T-helper 1 cell treated with Interleukin-12 subunit alpha and Interleukin-12 subunit beta and Interleukin-4 antibody, amounts not matched to agents 30 μg/mL and 1 μg/mL, for 36 hours (primary cell): ENCODE data around the gene ALDH18A1.
"Not testable (repeated sequence)": the region's sequence is repeated elsewhere in the genome, so short reads cannot be mapped to it uniquely, and the experiment has no call there.

Source experiments
- H3K27ac Mint-ChIP-seq: one replicate; pipeline ENCODE4 v1.8.0; 2021; ENCODE audit warnings: mild to moderate bottlenecking, mixed read lengths
- H3K27me3 Mint-ChIP-seq: one replicate; pipeline ENCODE4 v1.8.0; 2021; ENCODE audit warnings: low read depth, mixed read lengths
- H3K36me3 Mint-ChIP-seq: one replicate; pipeline ENCODE4 v1.8.0; 2021; ENCODE audit warnings: low read depth, mixed read lengths
- H3K4me1 Mint-ChIP-seq: one replicate; pipeline ENCODE4 v1.8.0; 2021; ENCODE audit warnings: low read depth, mixed read lengths
- H3K4me3 Mint-ChIP-seq: one replicate; pipeline ENCODE4 v1.8.0; 2021; ENCODE audit warnings: mild to moderate bottlenecking, moderate library complexity, mixed read lengths
- H3K9me3 Mint-ChIP-seq: one replicate; pipeline ENCODE4 v1.8.0; 2021; ENCODE audit warnings: mixed read lengths

Gene ALDH18A1

GRCh38 chr10:95626500-95626899 lies 30.0 kb downstream of the ALDH18A1 start:
- H3K4me1 Mint-ChIP-seq: peaks cover 4% of the 10 kb centered on the region
- H3K36me3 Mint-ChIP-seq: peaks cover 28% of the 10 kb centered on the region
- H3K27ac Mint-ChIP-seq: no peak overlapping the region
- no peaks in the 10 kb centered on the region for H3K27me3 Mint-ChIP-seq
- no peak overlapping the region for H3K4me3 Mint-ChIP-seq
- H3K9me3 Mint-ChIP-seq: no peaks in the 10 kb centered on the region

- not testable (repeated sequence) for H3K27ac Mint-ChIP-seq, H3K9me3 Mint-ChIP-seq, H3K27me3 Mint-ChIP-seq, H3K4me3 Mint-ChIP-seq, H3K4me1 Mint-ChIP-seq
- peaks cover 34% of the 10 kb centered on the region for H3K36me3 Mint-ChIP-seq
Measured at GRCh38 chr10:95620415-95620814, 36.1 kb downstream of the ALDH18A1 start.

- H3K9me3 Mint-ChIP-seq: no peaks in the 10 kb centered on the region
- no peak overlapping the region for H3K4me3 Mint-ChIP-seq
- no peak overlapping the region for H3K27ac Mint-ChIP-seq
- no peaks in the 10 kb centered on the region for H3K4me1 Mint-ChIP-seq
- H3K27me3 Mint-ChIP-seq: no peaks in the 10 kb centered on the region
- peaks cover 48% of the 10 kb centered on the region for H3K36me3 Mint-ChIP-seq
Measured at GRCh38 chr10:95618101-95618500, 38.4 kb downstream of the ALDH18A1 start.

DNA sequence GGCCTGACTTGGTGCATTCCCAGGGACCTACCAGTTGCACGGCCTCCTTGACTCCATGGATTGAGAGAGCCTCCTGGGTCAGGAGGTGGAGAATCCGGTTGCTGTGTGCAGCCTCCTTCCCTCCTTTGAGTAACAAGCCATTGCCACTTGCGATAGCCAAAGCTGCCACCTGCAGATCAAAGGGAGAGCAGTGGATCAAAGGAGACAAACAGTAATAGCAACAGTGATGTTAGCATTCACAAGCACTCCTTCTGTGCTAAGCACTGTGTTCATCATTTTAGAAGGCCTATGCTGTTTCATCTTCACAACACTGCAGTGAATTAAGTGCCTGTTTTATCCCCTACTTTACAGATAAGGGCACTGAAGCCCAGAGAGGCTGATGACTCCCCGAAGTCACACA lies 40.1 kb downstream of the ALDH18A1 start:
- Mint-ChIP-seq H3K4me1 (no peaks in the 10 kb centered on the region), H3K4me3 (no peak overlapping the region), H3K27me3 (no peaks in the 10 kb centered on the region), H3K27ac (no peak overlapping the region), H3K36me3 (peaks cover 52% of the 10 kb centered on the region), H3K9me3 (no peaks in the 10 kb centered on the region)

DNA sequence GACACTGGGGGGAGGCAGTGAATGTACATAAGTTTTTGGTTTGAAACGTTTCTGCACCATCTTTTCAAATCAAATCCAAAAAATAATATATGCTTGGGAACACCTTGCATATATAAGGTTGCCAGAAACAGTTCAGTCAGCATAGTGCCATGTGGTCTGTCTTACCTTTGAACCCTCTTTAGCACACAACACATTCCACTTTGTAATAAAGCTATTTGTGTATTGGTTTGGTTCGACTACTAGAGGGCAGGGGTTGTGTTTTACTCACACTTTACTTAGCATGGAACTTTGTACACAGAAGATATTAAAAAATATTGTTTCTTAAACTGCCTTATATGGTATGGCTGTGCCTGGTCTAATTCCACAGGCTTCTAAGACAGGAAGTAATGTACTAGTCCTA lies 43.2 kb downstream of the ALDH18A1 start:
- Mint-ChIP-seq H3K27me3 (no peaks in the 10 kb centered on the region), H3K4me3 (no peak overlapping the region), H3K9me3 (no peaks in the 10 kb centered on the region), H3K36me3 (peaks cover 44% of the 10 kb centered on the region), H3K4me1 (no peaks in the 10 kb centered on the region), H3K27ac (no peak overlapping the region)

DNA sequence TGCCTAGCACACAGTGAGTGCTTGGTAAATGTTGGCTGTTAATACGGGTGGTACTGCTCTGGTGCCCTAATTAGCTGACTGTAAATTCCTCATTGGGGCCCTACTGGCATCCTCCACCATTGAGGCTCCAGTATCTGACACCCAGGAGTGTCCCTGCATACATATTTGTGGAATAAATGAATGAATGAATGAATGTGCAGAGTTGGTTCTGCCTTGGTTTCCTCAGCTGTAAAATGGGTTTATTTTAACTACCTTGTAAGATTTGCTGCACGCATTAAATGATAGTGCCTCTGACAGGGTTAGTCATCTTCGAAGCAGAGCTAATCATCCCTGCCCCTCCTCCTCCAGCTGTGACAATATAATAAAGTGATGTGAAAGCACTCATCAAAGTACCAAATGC lies 45.8 kb downstream of the ALDH18A1 start:
- H3K36me3 Mint-ChIP-seq: peaks cover 51% of the 10 kb centered on the region
- H3K27me3 Mint-ChIP-seq: no peaks in the 10 kb centered on the region
- no peaks in the 10 kb centered on the region for H3K4me1 Mint-ChIP-seq
- H3K4me3 Mint-ChIP-seq: no peak overlapping the region
- H3K27ac Mint-ChIP-seq: no peak overlapping the region
- H3K9me3 Mint-ChIP-seq: no peaks in the 10 kb centered on the region

GRCh38 chr10:95606922-95607321 lies 49.6 kb downstream of the ALDH18A1 start:
- Mint-ChIP-seq H3K9me3 (no peaks in the 10 kb centered on the region), H3K36me3 (peaks cover 29% of the 10 kb centered on the region), H3K27ac (no peak overlapping the region), H3K4me1 (no peaks in the 10 kb centered on the region), H3K27me3 (no peaks in the 10 kb centered on the region), H3K4me3 (no peak overlapping the region)

DNA sequence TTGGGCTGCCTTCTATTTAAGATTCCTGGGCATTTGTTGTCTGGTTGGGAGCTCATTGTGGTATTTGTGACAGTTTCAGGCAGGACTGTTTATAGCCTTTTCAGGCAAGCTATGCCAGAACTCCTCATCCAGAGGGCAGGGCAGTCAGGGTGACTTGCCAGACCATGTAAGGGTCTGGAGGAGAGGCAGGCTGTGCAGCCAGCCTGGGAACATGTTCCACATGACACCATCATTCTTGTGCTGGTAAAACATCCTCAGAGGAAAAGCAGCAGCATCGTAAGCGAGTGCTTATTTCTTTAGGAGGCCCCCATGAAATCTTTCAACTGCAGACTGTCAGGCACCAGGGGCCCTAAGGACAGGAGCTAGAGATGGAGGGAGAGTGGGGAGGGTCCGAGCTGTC lies 51.3 kb downstream of the ALDH18A1 start:
- H3K27me3 Mint-ChIP-seq: no peaks in the 10 kb centered on the region
- no peaks in the 10 kb centered on the region for H3K4me1 Mint-ChIP-seq
- no peak overlapping the region for H3K27ac Mint-ChIP-seq
- no peak overlapping the region for H3K4me3 Mint-ChIP-seq
- H3K36me3 Mint-ChIP-seq: peaks cover 18% of the 10 kb centered on the region
- H3K9me3 Mint-ChIP-seq: no peaks in the 10 kb centered on the region

GRCh38 chr10:95604630-95605029 lies 51.9 kb downstream of the ALDH18A1 start:
- no peak overlapping the region for H3K27ac Mint-ChIP-seq
- H3K4me1 Mint-ChIP-seq: no peaks in the 10 kb centered on the region
- H3K4me3 Mint-ChIP-seq: no peak overlapping the region
- H3K36me3 Mint-ChIP-seq: peaks cover 17% of the 10 kb centered on the region
- no peaks in the 10 kb centered on the region for H3K9me3 Mint-ChIP-seq
- H3K27me3 Mint-ChIP-seq: no peaks in the 10 kb centered on the region

DNA sequence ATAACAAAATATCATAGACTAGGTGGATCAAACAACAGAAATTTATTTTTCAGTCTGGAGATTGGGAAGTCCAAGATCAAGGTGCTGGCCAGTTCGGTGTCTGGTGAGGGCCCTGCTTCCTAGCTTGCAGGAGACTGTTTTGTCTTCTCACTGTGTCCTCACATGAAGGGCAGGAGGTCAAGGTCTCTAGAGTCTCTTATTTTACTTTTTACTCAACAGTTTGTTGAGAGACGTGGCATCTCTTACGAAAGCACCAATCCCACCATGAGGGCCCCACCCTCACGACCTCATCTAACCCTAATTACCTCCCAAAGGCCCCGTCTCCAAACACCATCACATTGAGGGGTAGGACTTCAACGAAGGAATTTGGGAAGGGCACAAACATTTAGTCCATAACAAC lies 54.1 kb downstream of the ALDH18A1 start:
- H3K4me3 Mint-ChIP-seq: no peak overlapping the region
- H3K36me3 Mint-ChIP-seq: peaks cover 9% of the 10 kb centered on the region
- H3K27me3 Mint-ChIP-seq: no peaks in the 10 kb centered on the region
- H3K9me3 Mint-ChIP-seq: no peaks in the 10 kb centered on the region
- no peaks in the 10 kb centered on the region for H3K4me1 Mint-ChIP-seq
- no peak overlapping the region for H3K27ac Mint-ChIP-seq

- Mint-ChIP-seq H3K9me3 (no peaks in the 10 kb centered on the region), H3K27ac (no peak overlapping the region), H3K36me3 (peaks cover 4% of the 10 kb centered on the region), H3K4me3 (no peak overlapping the region), H3K27me3 (peaks cover 8% of the 10 kb centered on the region), H3K4me1 (no peaks in the 10 kb centered on the region)
Measured at GRCh38 chr10:95601116-95601719, 55.3 kb downstream of the ALDH18A1 start.

DNA sequence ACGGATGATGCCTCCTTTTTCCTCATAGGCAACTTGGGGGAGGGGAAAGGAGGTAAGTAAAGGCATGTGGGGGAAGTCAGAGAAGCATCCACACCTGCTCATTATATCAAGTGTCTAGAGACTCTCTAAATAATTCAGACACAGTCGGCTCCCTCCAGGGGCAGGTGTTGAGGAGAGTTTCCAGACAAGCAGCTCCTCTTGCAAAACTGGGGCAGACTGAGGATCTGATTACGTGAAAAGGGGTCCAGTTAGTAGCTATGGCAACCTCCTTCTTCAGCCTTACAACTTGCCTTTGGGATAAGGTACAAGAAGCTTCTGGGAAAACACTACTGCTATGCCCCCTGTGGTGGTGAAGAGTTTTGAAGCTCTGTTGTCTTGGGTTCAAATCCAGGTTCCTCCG lies 56.4 kb downstream of the ALDH18A1 start:
- no peaks in the 10 kb centered on the region for H3K9me3 Mint-ChIP-seq
- no peak overlapping the region for H3K4me3 Mint-ChIP-seq
- no peak overlapping the region for H3K27ac Mint-ChIP-seq
- no peaks in the 10 kb centered on the region for H3K36me3 Mint-ChIP-seq
- H3K4me1 Mint-ChIP-seq: no peaks in the 10 kb centered on the region
- peaks cover 8% of the 10 kb centered on the region for H3K27me3 Mint-ChIP-seq

DNA sequence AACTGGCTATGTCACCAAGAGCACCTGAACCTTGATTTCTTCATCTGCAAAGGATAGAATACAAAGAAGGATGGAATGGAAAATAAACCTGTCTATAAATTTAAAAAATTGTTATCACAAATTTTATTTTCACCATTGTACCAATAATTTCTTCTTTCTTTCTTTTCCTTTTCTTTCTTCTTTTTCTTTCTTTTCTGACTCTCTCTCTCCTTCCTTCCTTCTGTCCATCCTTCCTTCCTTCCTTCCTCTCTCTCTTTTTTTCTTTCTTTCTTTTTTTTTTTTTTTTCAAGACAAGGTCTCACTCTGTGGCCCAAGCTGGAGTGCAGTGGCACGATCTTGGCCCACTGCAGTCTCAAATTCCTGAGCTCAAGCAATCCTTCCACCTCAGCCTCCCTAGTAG lies 58.7 kb downstream of the ALDH18A1 start:
- H3K27me3 Mint-ChIP-seq: peaks cover 8% of the 10 kb centered on the region
- H3K9me3 Mint-ChIP-seq: no peaks in the 10 kb centered on the region
- H3K4me1 Mint-ChIP-seq: no peaks in the 10 kb centered on the region
- H3K36me3 Mint-ChIP-seq: no peaks in the 10 kb centered on the region
- no peak overlapping the region for H3K4me3 Mint-ChIP-seq
- H3K27ac Mint-ChIP-seq: no peak overlapping the region

GRCh38 chr10:95588025-95588424 lies 68.5 kb downstream of the ALDH18A1 start:
- H3K9me3 Mint-ChIP-seq: no peaks in the 10 kb centered on the region

GRCh38 chr10:95579835-95580535 lies 76.5 kb downstream of the ALDH18A1 start:
- no peak overlapping the region for H3K27ac Mint-ChIP-seq
- no peaks in the 10 kb centered on the region for H3K9me3 Mint-ChIP-seq
- no peak overlapping the region for H3K4me3 Mint-ChIP-seq
- H3K4me1 Mint-ChIP-seq: no peaks in the 10 kb centered on the region
- peaks cover 16% of the 10 kb centered on the region for H3K27me3 Mint-ChIP-seq
- no peaks in the 10 kb centered on the region for H3K36me3 Mint-ChIP-seq

More at GRCh38 chr10:95588025-95588424, 68.5 kb downstream of the ALDH18A1 start:
- Mint-ChIP-seq H3K4me3 (no peak overlapping the region), H3K4me1 (no peaks in the 10 kb centered on the region), H3K36me3 (no peaks in the 10 kb centered on the region), H3K27ac (no peak overlapping the region), H3K27me3 (peaks cover 12% of the 10 kb centered on the region)
